ENCODE measurements around the gene CHFR.

- TF ChIP-seq CTCF (IDR thresholded peaks at IDR 0.05) (no peak), EP300 (IDR thresholded peaks at IDR 0.05) (no peak), POLR2A (IDR thresholded peaks at IDR 0.05) (no peak)
Measured at GRCh38 chr12:132814232-132814631, 73.2 kb downstream of the CHFR start.
